Adipocyte (in vitro differentiated cells): Measurements from ENCODE around the gene SND1.
A peak's percentile ranks its signal among the peaks of the same experiment; 100 is the strongest.
"Not testable (repeated sequence)": the region's sequence is repeated elsewhere in the genome, so short reads cannot be mapped to it uniquely, and the experiment has no call there.

Experiments
- DNase-seq: peaks from one replicate; pipeline ENCODE4 v3.0.0-alpha.2; 2015; ENCODE audit warnings: low read depth
- H3K27me3 ChIP-seq: replicated peaks from 2 replicates; pipeline ENCODE4 v1.7.0; 2013; ENCODE audit warnings: mild to moderate bottlenecking, low read length, moderate library complexity; ENCODE audit not compliant: control insufficient read depth, insufficient read depth
- H3K36me3 ChIP-seq: 2 replicates; pipeline ENCODE4 v1.7.0; 2013; ENCODE audit warnings: low read length, mild to moderate bottlenecking, moderate library complexity; ENCODE audit not compliant: control insufficient read depth, insufficient read depth, severe bottlenecking
- H3K4me1 ChIP-seq: 2 replicates; pipeline ENCODE4 v1.7.0; 2013; ENCODE audit warnings: mild to moderate bottlenecking, low read length, moderate library complexity; ENCODE audit not compliant: control insufficient read depth, insufficient read depth
- H3K4me3 ChIP-seq: 2 replicates; pipeline ENCODE4 v1.7.0; 2013; ENCODE audit warnings: mild to moderate bottlenecking, low read length, moderate library complexity
- H3K9ac ChIP-seq: 2 replicates; pipeline ENCODE4 v1.7.0; 2013; ENCODE audit warnings: mild to moderate bottlenecking, low read length, moderate library complexity
- H3K9me3 ChIP-seq: 2 replicates; pipeline ENCODE4 v1.7.0; 2013; ENCODE audit warnings: mild to moderate bottlenecking, low read length, moderate library complexity; ENCODE audit not compliant: control insufficient read depth

SND1 gene

GRCh38 chr7:127895360-127895759 is 243.4 kb downstream of the SND1 start:
- Histone ChIP-seq H3K27me3 (no peaks in the 10 kb centered on the region), H3K9me3 (no peaks in the 10 kb centered on the region), H3K36me3 (peaks cover 7% of the 10 kb centered on the region), H3K9ac (no peak overlapping the region), H3K4me1 (peaks cover 21% of the 10 kb centered on the region), H3K4me3 (no peak overlapping the region)
- no peak for DNase-seq

- Histone ChIP-seq H3K27me3 (no peaks in the 10 kb centered on the region), H3K36me3 (peaks cover 7% of the 10 kb centered on the region), H3K4me3 (no peak overlapping the region), H3K4me1 (peaks cover 21% of the 10 kb centered on the region), H3K9me3 (no peaks in the 10 kb centered on the region), H3K9ac (no peak overlapping the region)
- DNase-seq: no peak
Observed at GRCh38 chr7:127895814-127896280, 243.9 kb downstream of the SND1 start.

GRCh38 chr7:127896659-127897058 is 244.7 kb downstream of the SND1 start:
- H3K36me3 ChIP-seq: peaks cover 7% of the 10 kb centered on the region
- no peaks in the 10 kb centered on the region for H3K9me3 ChIP-seq
- H3K27me3 ChIP-seq: no peaks in the 10 kb centered on the region
- no peak for DNase-seq
- H3K4me1 ChIP-seq: peaks cover 21% of the 10 kb centered on the region
- H3K9ac ChIP-seq: no peak overlapping the region
- H3K4me3 ChIP-seq: no peak overlapping the region

GRCh38 chr7:127897704-127898454 is 245.9 kb downstream of the SND1 start:
- Histone ChIP-seq H3K9ac (no peak overlapping the region), H3K9me3 (no peaks in the 10 kb centered on the region), H3K4me1 (peaks cover 17% of the 10 kb centered on the region), H3K4me3 (no peak overlapping the region), H3K36me3 (no peaks in the 10 kb centered on the region), H3K27me3 (no peaks in the 10 kb centered on the region)
- DNase-seq: peak; percentile 22

- Histone ChIP-seq H3K27me3 (no peaks in the 10 kb centered on the region), H3K4me1 (peaks cover 8% of the 10 kb centered on the region), H3K9ac (no peak overlapping the region), H3K9me3 (no peaks in the 10 kb centered on the region), H3K36me3 (no peaks in the 10 kb centered on the region), H3K4me3 (no peak overlapping the region)
- DNase-seq: no peak
Observed at GRCh38 chr7:127899411-127899810, 247.4 kb downstream of the SND1 start.

- Histone ChIP-seq H3K4me1 (peaks cover 8% of the 10 kb centered on the region), H3K9ac (no peak overlapping the region), H3K4me3 (no peak overlapping the region), H3K27me3 (no peaks in the 10 kb centered on the region), H3K9me3 (no peaks in the 10 kb centered on the region), H3K36me3 (no peaks in the 10 kb centered on the region)
- no peak for DNase-seq
Observed at GRCh38 chr7:127900141-127900540, 248.1 kb downstream of the SND1 start.

GRCh38 chr7:127900732-127901685 is 249.0 kb downstream of the SND1 start:
- Histone ChIP-seq H3K9me3 (no peaks in the 10 kb centered on the region), H3K27me3 (no peaks in the 10 kb centered on the region), H3K4me3 (no peak overlapping the region), H3K4me1 (peaks cover 8% of the 10 kb centered on the region), H3K9ac (no peak overlapping the region), H3K36me3 (peaks cover 2% of the 10 kb centered on the region)
- DNase-seq: no peak

- H3K4me3 ChIP-seq: no peak overlapping the region
- no peaks in the 10 kb centered on the region for H3K27me3 ChIP-seq
- H3K4me1 ChIP-seq: peaks cover 8% of the 10 kb centered on the region
- peaks cover 11% of the 10 kb centered on the region for H3K36me3 ChIP-seq
- no peaks in the 10 kb centered on the region for H3K9me3 ChIP-seq
- no peak for DNase-seq
- no peak overlapping the region for H3K9ac ChIP-seq
Observed at GRCh38 chr7:127901895-127902703, 250.1 kb downstream of the SND1 start.

GRCh38 chr7:127902753-127903152 is 250.8 kb downstream of the SND1 start:
- H3K4me3 ChIP-seq, H3K9me3 ChIP-seq, H3K9ac ChIP-seq, H3K4me1 ChIP-seq, H3K27me3 ChIP-seq, DNase-seq: not testable (repeated sequence)
- peaks cover 11% of the 10 kb centered on the region for H3K36me3 ChIP-seq

GRCh38 chr7:127903892-127904669 is 252.1 kb downstream of the SND1 start:
- H3K27me3 ChIP-seq: no peaks in the 10 kb centered on the region
- H3K9ac ChIP-seq: no peak overlapping the region
- H3K4me3 ChIP-seq: no peak overlapping the region
- H3K9me3 ChIP-seq: no peaks in the 10 kb centered on the region
- no peaks in the 10 kb centered on the region for H3K4me1 ChIP-seq
- no peak for DNase-seq
- peaks cover 11% of the 10 kb centered on the region for H3K36me3 ChIP-seq
